Thyroid gland (tissue), 4 donors: ENCODE measurements around the gene OSBPL8.

Experiments used
- POLR2A ChIP-seq, 2 donors: fragments of 450-650 bp; IDR thresholded peaks; one replicate each; pipeline ENCODE4 v1.6.1; 2017; ENCODE audit warnings: antibody characterized with exemption in 2 of 2, mild to moderate bottlenecking in 2 of 2, moderate library complexity in 1 of 2
- TF ChIP-seq, protein P1 (sequence below), 6 experiments: fragments of 200-600 bp in 3 of 6; fragments of 450-650 bp in 3 of 6; sonication (generic) in 3 of 6; IDR thresholded peaks; one replicate each; pipeline ENCODE4 v1.5.1; 2016 to 2019; ENCODE audit warnings: antibody characterized with exemption in 6 of 6, mild to moderate bottlenecking in 2 of 6, inconsistent platforms in 1 of 6, moderate library complexity in 1 of 6

DNA sequence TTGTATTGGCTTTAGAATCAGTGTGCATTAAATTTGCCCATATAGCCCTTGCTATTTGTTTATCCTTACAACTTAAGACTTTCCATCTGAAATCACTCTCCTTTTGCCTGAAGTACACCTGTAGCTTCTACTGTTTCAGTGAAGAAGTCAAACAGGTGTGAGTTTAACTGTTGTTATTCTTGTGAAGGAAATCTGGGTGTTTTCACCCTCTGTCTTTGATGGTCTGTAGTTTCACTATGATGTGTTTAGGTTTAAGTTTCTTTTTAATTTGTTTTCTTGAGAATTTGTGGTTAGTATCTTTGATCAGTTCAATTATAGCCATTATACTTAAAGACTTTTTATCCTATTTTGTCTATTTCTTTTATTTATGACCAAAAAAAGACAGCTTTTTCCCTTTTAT, 142.5 kb downstream of the OSBPL8 start:
- TF ChIP-seq, protein P1, sequence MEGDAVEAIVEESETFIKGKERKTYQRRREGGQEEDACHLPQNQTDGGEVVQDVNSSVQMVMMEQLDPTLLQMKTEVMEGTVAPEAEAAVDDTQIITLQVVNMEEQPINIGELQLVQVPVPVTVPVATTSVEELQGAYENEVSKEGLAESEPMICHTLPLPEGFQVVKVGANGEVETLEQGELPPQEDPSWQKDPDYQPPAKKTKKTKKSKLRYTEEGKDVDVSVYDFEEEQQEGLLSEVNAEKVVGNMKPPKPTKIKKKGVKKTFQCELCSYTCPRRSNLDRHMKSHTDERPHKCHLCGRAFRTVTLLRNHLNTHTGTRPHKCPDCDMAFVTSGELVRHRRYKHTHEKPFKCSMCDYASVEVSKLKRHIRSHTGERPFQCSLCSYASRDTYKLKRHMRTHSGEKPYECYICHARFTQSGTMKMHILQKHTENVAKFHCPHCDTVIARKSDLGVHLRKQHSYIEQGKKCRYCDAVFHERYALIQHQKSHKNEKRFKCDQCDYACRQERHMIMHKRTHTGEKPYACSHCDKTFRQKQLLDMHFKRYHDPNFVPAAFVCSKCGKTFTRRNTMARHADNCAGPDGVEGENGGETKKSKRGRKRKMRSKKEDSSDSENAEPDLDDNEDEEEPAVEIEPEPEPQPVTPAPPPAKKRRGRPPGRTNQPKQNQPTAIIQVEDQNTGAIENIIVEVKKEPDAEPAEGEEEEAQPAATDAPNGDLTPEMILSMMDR (IDR thresholded peaks at IDR 0.05) = no peak
- no peak for TF ChIP-seq POLR2A (IDR thresholded peaks at IDR 0.05)
